GM12878 (cell line): ENCODE data around the gene TTLL10. TPM values are rescaled to one million over a fixed set of nuclear protein-coding genes. Genes with fewer than 3 reads are reported as not detected.

Experiments used
- ATAC-seq: fragments of 200-7000 bp; cut with Tn5 transposase; 3 replicates; pipeline ENCODE4 v1.9.1; 2020; ENCODE audit warnings: mild to moderate bottlenecking, moderate library complexity
- BruUV-seq: library from RNA; stranded (reverse); fragments of 400-500 nt; replicated peaks from 2 replicates; lab custom pipeline; 2021; lab: Mats Ljungman, UMichigan
- CTCF ChIA-PET: fragments of 300-600 bp; sonication (Branson Sonifier 250); formaldehyde crosslinking; extraction: SDS; loops from one replicate; lab custom pipeline; 2021; ENCODE audit warnings: inconsistent platforms; lab: Yijun Ruan, JAX
- POLR2A ChIA-PET: fragments of 350-600 bp; formaldehyde crosslinking; extraction: SDS; loops from one replicate; lab custom pipeline; 2021; ENCODE audit warnings: inconsistent platforms; lab: Charles Lee
- RAD21 ChIA-PET: fragments of 300-600 bp; sonication (Branson Sonifier 250); formaldehyde crosslinking; loops from one replicate; lab custom pipeline; 2023; ENCODE audit warnings: antibody characterized with exemption; ENCODE audit not compliant: unreplicated experiment; lab: Charles Lee
- SMC1A ChIA-PET: fragments of 300-600 bp; sonication (Branson Sonifier 250); formaldehyde crosslinking; loops from one replicate; lab custom pipeline; 2023; ENCODE audit not compliant: unreplicated experiment, uncharacterized antibody; lab: Charles Lee
- DNase-seq: peaks from one replicate; pipeline ENCODE4 v3.0.0-alpha.2; 2011; ENCODE audit warnings: low read depth, low spot score
- FAIRE-seq: peaks from 3 replicates; lab custom pipeline; 2011; peaks lifted over from hg19 to GRCh38; lab: Jason Lieb, UNC
- H2AFZ ChIP-seq: 2 replicates; pipeline ENCODE4 v1.6.0; 2011; ENCODE audit warnings: low read depth, low read length, control low read depth; ENCODE audit not compliant: control insufficient read depth
- H3K27ac ChIP-seq: 2 replicates; pipeline ENCODE4 v1.5.1; 2011; ENCODE audit warnings: control low read depth; ENCODE audit not compliant: control insufficient read depth, insufficient read depth
- H3K27me3 ChIP-seq, 2 experiments: replicated peaks in 1 of 2; 2 replicates each; pipeline versions ENCODE4 v1.6.0 to v1.6.1; 2011; ENCODE audit warnings: low read length in 1 of 2; ENCODE audit not compliant: control insufficient read depth in 2 of 2, insufficient read depth in 2 of 2
- H3K36me3 ChIP-seq, 2 experiments: 2 replicates each; pipeline ENCODE4 v1.5.1; 2011; ENCODE audit warnings: low read length in 1 of 2; ENCODE audit not compliant: control insufficient read depth in 2 of 2, insufficient read depth in 2 of 2
- H3K4me1 ChIP-seq: 2 replicates; pipeline ENCODE4 v1.6.1; 2011; ENCODE audit warnings: mild to moderate bottlenecking, low read length, moderate library complexity, mixed read lengths; ENCODE audit not compliant: control insufficient read depth, insufficient read depth
- H3K4me2 ChIP-seq: 2 replicates; pipeline ENCODE4 v1.6.0; 2011; ENCODE audit warnings: control low read depth; ENCODE audit not compliant: control insufficient read depth, insufficient read depth
- H3K4me3 ChIP-seq: fragments of 200-600 bp; sonication (generic); 2 replicates; pipeline ENCODE4 v1.5.1; 2016
- H3K79me2 ChIP-seq: 2 replicates; pipeline ENCODE4 v1.6.0; 2011; ENCODE audit warnings: low read length; ENCODE audit not compliant: control insufficient read depth, insufficient read depth
- H3K9ac ChIP-seq: 2 replicates; pipeline ENCODE4 v1.8.0; 2011; ENCODE audit warnings: low read length, control low read depth, mixed read lengths; ENCODE audit not compliant: control insufficient read depth, insufficient read depth
- H3K9me3 ChIP-seq: replicated peaks from 3 replicates; pipeline ENCODE4 v1.5.1; 2011; ENCODE audit warnings: mild to moderate bottlenecking, low read length; ENCODE audit not compliant: control insufficient read depth, insufficient read depth
- H4K20me1 ChIP-seq: 2 replicates; pipeline ENCODE4 v1.6.0; 2011; ENCODE audit not compliant: control insufficient read depth, insufficient read depth
- CEBPB ChIP-seq, 2 experiments: fragments of 150-350 bp in 1 of 2; IDR thresholded peaks; 2 replicates each; pipeline ENCODE4 v1.6.1; 2012 to 2014; ENCODE audit warnings: low read depth in 2 of 2, low read length in 2 of 2, borderline replicate concordance in 1 of 2, inconsistent platforms in 1 of 2
- CREM ChIP-seq: IDR thresholded peaks from 2 replicates; pipeline ENCODE4 v1.6.1; 2014; ENCODE audit warnings: antibody characterized with exemption, low read depth
- ESRRA ChIP-seq: IDR thresholded peaks from 2 replicates; pipeline ENCODE4 v1.6.1; 2012; ENCODE audit warnings: mild to moderate bottlenecking, low read length, improper control_type of control experiment
- ETV6 ChIP-seq, 2 experiments: fragments of 450-650 bp in 1 of 2; IDR thresholded peaks in 1 of 2; conservative IDR thresholded peaks in 1 of 2; 2 replicates each; pipeline ENCODE4 v1.6.1; 2014; ENCODE audit warnings: antibody characterized with exemption in 1 of 2, borderline replicate concordance in 1 of 2, low read depth in 1 of 2, mild to moderate bottlenecking in 1 of 2, moderate library complexity in 1 of 2
- HDAC2 ChIP-seq: fragments of 200-600 bp; sonication (generic); IDR thresholded peaks from 2 replicates; pipeline ENCODE4 v1.6.1; 2017
- MYC ChIP-seq: IDR thresholded peaks from 2 replicates; pipeline ENCODE4 v1.6.1; 2011; ENCODE audit warnings: mild to moderate bottlenecking, low read length, moderate library complexity, inconsistent platforms; ENCODE audit not compliant: insufficient read depth, insufficient replicate concordance, insufficient read length, severe bottlenecking
- NFIC ChIP-seq: IDR thresholded peaks from 2 replicates; pipeline ENCODE4 v1.6.1; 2012; ENCODE audit warnings: low read depth, mild to moderate bottlenecking, inconsistent platforms, low read length, moderate library complexity
- NFYB ChIP-seq: IDR thresholded peaks from 2 replicates; pipeline ENCODE4 v1.6.1; 2011; ENCODE audit warnings: low read depth, mild to moderate bottlenecking, low read length, improper control_type of control experiment, moderate library complexity; ENCODE audit not compliant: insufficient read depth
- POLR2A ChIP-seq: IDR thresholded peaks from 2 replicates; pipeline ENCODE4 v1.6.1; 2011; ENCODE audit warnings: low read depth, mild to moderate bottlenecking, low read length
- POLR2AphosphoS2 ChIP-seq: IDR thresholded peaks from 2 replicates; pipeline ENCODE4 v1.6.1; 2011; ENCODE audit warnings: low read depth, mild to moderate bottlenecking, low read length, improper control_type of control experiment, moderate library complexity
- POU2F2 ChIP-seq: IDR thresholded peaks from 3 replicates; pipeline ENCODE4 v1.6.1; 2011; ENCODE audit warnings: low read depth, mild to moderate bottlenecking, low read length, borderline replicate concordance
- RB1 ChIP-seq: fragments of 450-650 bp; formaldehyde crosslinking; IDR thresholded peaks from 2 replicates; pipeline ENCODE4 v1.6.1; 2017; ENCODE audit warnings: mild to moderate bottlenecking, borderline replicate concordance
- RBBP5 ChIP-seq: fragments of 200-600 bp; sonication (generic); conservative IDR thresholded peaks from 2 replicates; pipeline ENCODE4 v1.6.1; 2016
- WGBS: methylation state at CpG from one replicate; pipeline ENCODE4 v1.1.6; 2016; ENCODE audit warnings: low lambda C conversion rate; ENCODE audit not compliant: insufficient replicate concordance, insufficient coverage; ENCODE audit errors: missing lambda C conversion rate; 5-methylcytosine and 5-hydroxymethylcytosine counted together
- in situ Hi-C: fragments of 300-500 bp; cut with MboI; formaldehyde crosslinking; loops from 9 replicates; pipeline ENCODE4 v1.14.3; 2018; ENCODE audit warnings: mixed read lengths
- intact Hi-C: fragments of 100-400 bp; cut with micrococcal nuclease; formaldehyde crosslinking; loops from one replicate; pipeline ENCODE4 v1.14.2; 2022; ENCODE audit not compliant: unreplicated experiment
- polyA plus RNA-seq, 11 experiments: library from polyadenylated mRNA; depleted of rRNA in 4 of 11; unstranded in 6 of 11; stranded (reverse) in 5 of 11; fragments of >200 nt; fragmentation: Nextera tagmentation in 4 of 11; fragmentation: Illumina TruSeq in 1 of 11; extraction: Ambion mirVana in 4 of 11; extraction: Trizol in 1 of 11; gene quantifications; 1 replicate in 1 of 11; 2 replicates in 10 of 11; pipeline versions ENCODE4 v1.2.1 to v1.2.3, GENCODE V29; 2011 to 2016; ENCODE audit warnings: inconsistent platforms in 2 of 11, missing spikeins in 2 of 11, low read depth in 1 of 11
- total RNA-seq, 4 experiments: library from RNA; depleted of rRNA in 3 of 4; stranded (reverse); fragments of >200 nt in 3 of 4; fragmentation: Illumina TruSeq in 1 of 4; extraction: Trizol in 1 of 4; gene quantifications; 2 replicates each; pipeline versions ENCODE4 v1.2.1 to v1.2.3, GENCODE V29; 2013 to 2021
- TF ChIP-seq, protein P1 (sequence below): fragments of 450-650 bp; IDR thresholded peaks from 2 replicates; pipeline ENCODE4 v1.6.1; 2017; ENCODE audit warnings: mild to moderate bottlenecking, moderate library complexity
- TF ChIP-seq, protein P2 (sequence below), 3 experiments: IDR thresholded peaks in 2 of 3; conservative IDR thresholded peaks in 1 of 3; 2 replicates each; pipeline ENCODE4 v1.5.1; 2011; ENCODE audit warnings: low read depth in 3 of 3, low read length in 3 of 3, mild to moderate bottlenecking in 3 of 3, control low read depth in 2 of 3, moderate library complexity in 2 of 3, inconsistent platforms in 1 of 3, mixed read lengths in 1 of 3; ENCODE audit not compliant: control insufficient read depth in 2 of 3, insufficient read depth in 1 of 3; ENCODE audit errors: extremely low read depth in 1 of 3

The TTLL10 gene
- total and polyA plus RNA-seq, 10 of the 15 experiments (the other 5 are each of a cell fraction or from before 2014, with no cell fraction given) = not detected

GRCh38 chr1:1241588-1242219 is 68.0 kb downstream of the TTLL10 start:
- no peak for FAIRE-seq
- SMC1A ChIA-PET = no interaction called here
- WGBS = 56% methylated on average over 26 of the region's 26 CpGs
- H3K27me3 ChIP-seq = no peaks in the 10 kb centered on the region; a peak in 1 of 4 replicates
- CTCF ChIA-PET = no interaction called here
- POLR2A ChIA-PET = interaction anchor here (0.6 kb wide), 1 partner anchor 9 kb away, joined by 8 read pairs; no protein-coding TSS in a partner anchor
- no peak overlapping the region for H3K27ac ChIP-seq
- no peak for DNase-seq
- no peak overlapping the region for H3K4me2 ChIP-seq
- no peak for ATAC-seq
- H3K79me2 ChIP-seq = no peaks in the 10 kb centered on the region
- H2AFZ ChIP-seq = no peak overlapping the region
- no peaks in the 10 kb centered on the region for H4K20me1 ChIP-seq
- no peak overlapping the region for H3K4me3 ChIP-seq
- H3K9me3 ChIP-seq = no peaks in the 10 kb centered on the region
- H3K9ac ChIP-seq = no peak overlapping the region
- TF ChIP-seq RB1 = no peak
- TF ChIP-seq, protein P1, sequence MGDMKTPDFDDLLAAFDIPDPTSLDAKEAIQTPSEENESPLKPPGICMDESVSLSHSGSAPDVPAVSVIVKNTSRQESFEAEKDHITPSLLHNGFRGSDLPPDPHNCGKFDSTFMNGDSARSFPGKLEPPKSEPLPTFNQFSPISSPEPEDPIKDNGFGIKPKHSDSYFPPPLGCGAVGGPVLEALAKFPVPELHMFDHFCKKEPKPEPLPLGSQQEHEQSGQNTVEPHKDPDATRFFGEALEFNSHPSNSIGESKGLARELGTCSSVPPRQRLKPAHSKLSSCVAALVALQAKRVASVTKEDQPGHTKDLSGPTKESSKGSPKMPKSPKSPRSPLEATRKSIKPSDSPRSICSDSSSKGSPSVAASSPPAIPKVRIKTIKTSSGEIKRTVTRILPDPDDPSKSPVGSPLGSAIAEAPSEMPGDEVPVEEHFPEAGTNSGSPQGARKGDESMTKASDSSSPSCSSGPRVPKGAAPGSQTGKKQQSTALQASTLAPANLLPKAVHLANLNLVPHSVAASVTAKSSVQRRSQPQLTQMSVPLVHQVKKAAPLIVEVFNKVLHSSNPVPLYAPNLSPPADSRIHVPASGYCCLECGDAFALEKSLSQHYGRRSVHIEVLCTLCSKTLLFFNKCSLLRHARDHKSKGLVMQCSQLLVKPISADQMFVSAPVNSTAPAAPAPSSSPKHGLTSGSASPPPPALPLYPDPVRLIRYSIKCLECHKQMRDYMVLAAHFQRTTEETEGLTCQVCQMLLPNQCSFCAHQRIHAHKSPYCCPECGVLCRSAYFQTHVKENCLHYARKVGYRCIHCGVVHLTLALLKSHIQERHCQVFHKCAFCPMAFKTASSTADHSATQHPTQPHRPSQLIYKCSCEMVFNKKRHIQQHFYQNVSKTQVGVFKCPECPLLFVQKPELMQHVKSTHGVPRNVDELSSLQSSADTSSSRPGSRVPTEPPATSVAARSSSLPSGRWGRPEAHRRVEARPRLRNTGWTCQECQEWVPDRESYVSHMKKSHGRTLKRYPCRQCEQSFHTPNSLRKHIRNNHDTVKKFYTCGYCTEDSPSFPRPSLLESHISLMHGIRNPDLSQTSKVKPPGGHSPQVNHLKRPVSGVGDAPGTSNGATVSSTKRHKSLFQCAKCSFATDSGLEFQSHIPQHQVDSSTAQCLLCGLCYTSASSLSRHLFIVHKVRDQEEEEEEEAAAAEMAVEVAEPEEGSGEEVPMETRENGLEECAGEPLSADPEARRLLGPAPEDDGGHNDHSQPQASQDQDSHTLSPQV = no peak
- no peak for TF ChIP-seq ETV6 (conservative IDR thresholded peaks at IDR 0.05 in 1 of 2, IDR thresholded peaks at IDR 0.05 in 1 of 2; ENCODE audit: borderline replicate concordance in 1 of 2, low read depth in 1 of 2)
- TF ChIP-seq POU2F2 = no peak
- no peak for TF ChIP-seq CEBPB (IDR thresholded peaks at IDR 0.05; ENCODE audit: borderline replicate concordance in 1 of 2, low read depth in 2 of 2, low read length in 2 of 2)
- TF ChIP-seq HDAC2 = no peak
- no peak for TF ChIP-seq POLR2A
- no peak for TF ChIP-seq CREM
- no peak for TF ChIP-seq NFIC
- TF ChIP-seq NFYB = no peak
- no peak for TF ChIP-seq RBBP5
- TF ChIP-seq POLR2AphosphoS2 = no peak
- TF ChIP-seq ESRRA = no peak
- TF ChIP-seq MYC = no peak
- TF ChIP-seq, protein P2, sequence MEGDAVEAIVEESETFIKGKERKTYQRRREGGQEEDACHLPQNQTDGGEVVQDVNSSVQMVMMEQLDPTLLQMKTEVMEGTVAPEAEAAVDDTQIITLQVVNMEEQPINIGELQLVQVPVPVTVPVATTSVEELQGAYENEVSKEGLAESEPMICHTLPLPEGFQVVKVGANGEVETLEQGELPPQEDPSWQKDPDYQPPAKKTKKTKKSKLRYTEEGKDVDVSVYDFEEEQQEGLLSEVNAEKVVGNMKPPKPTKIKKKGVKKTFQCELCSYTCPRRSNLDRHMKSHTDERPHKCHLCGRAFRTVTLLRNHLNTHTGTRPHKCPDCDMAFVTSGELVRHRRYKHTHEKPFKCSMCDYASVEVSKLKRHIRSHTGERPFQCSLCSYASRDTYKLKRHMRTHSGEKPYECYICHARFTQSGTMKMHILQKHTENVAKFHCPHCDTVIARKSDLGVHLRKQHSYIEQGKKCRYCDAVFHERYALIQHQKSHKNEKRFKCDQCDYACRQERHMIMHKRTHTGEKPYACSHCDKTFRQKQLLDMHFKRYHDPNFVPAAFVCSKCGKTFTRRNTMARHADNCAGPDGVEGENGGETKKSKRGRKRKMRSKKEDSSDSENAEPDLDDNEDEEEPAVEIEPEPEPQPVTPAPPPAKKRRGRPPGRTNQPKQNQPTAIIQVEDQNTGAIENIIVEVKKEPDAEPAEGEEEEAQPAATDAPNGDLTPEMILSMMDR (IDR thresholded peaks at IDR 0.05 in 2 of 3, conservative IDR thresholded peaks at IDR 0.05 in 1 of 3; ENCODE audit: control insufficient read depth in 2 of 3, extremely low read depth in 1 of 3, insufficient read depth in 1 of 3, low read depth in 3 of 3, low read length in 3 of 3) = no peak
- no peaks in the 10 kb centered on the region for H3K4me1 ChIP-seq
- in situ Hi-C loops = no loop called here
- no TSS peak for BruUV-seq
- H3K36me3 ChIP-seq = no peaks in the 10 kb centered on the region
- intact Hi-C loops = no loop called here
- RAD21 ChIA-PET = interaction anchor here (1.3 kb wide), 1 partner anchor 9 kb away, joined by 4 read pairs; no protein-coding TSS in a partner anchor
